WTC11 (cell line): ENCODE results near the gene ADCY3. TPM values are rescaled to one million over a fixed set of nuclear protein-coding genes. Genes with fewer than 3 reads are reported as not detected.
A peak's percentile ranks its signal among the peaks of the same experiment; 100 is the strongest.

ENCODE experiments used
- ATAC-seq: fragments of 200-7000 bp; cut with Tn5 transposase; 2 replicates; pipeline ENCODE4 v1.10.0; 2021; ENCODE audit warnings: mild to moderate bottlenecking, moderate library complexity
- CTCF ChIA-PET: fragments of 300-600 bp; sonication (Branson Sonifier 250); formaldehyde crosslinking; loops from one replicate; lab custom pipeline; 2021; ENCODE audit warnings: antibody characterized with exemption; lab: Charles Lee
- POLR2A ChIA-PET: fragments of 350-600 bp; sonication (Branson Sonifier 250); formaldehyde crosslinking; loops from one replicate; lab custom pipeline; 2021; ENCODE audit warnings: antibody characterized with exemption; lab: Charles Lee
- DNase-seq: peaks from one replicate; pipeline ENCODE4 v3.0.0; 2021; ENCODE audit warnings: low spot score
- H3K27ac Mint-ChIP-seq: 2 replicates; pipeline ENCODE4 v1.8.0; 2021; ENCODE audit warnings: mixed read lengths
- H3K27me3 Mint-ChIP-seq: 2 replicates; pipeline ENCODE4 v1.8.0; 2021; ENCODE audit warnings: low read depth, mild to moderate bottlenecking, moderate library complexity, mixed read lengths
- H3K36me3 Mint-ChIP-seq: 2 replicates; pipeline ENCODE4 v1.8.0; 2021; ENCODE audit warnings: mixed read lengths
- H3K4me1 Mint-ChIP-seq: 2 replicates; pipeline ENCODE4 v1.8.0; 2022; ENCODE audit warnings: mixed read lengths
- H3K4me3 Mint-ChIP-seq: 2 replicates; pipeline ENCODE4 v1.8.0; 2021; ENCODE audit warnings: mild to moderate bottlenecking, moderate library complexity, mixed read lengths
- H3K9me3 Mint-ChIP-seq: 2 replicates; pipeline ENCODE4 v1.8.0; 2021; ENCODE audit warnings: mixed read lengths
- ETV6 ChIP-seq: sonication (generic); formaldehyde crosslinking; IDR thresholded peaks from 2 replicates; pipeline ENCODE4 v1.8.1; 2022; ENCODE audit warnings: mild to moderate bottlenecking, missing genetic modification reagents
- MLX ChIP-seq: sonication (generic); formaldehyde crosslinking; IDR thresholded peaks from 2 replicates; pipeline ENCODE4 v1.8.1; 2023; ENCODE audit warnings: mild to moderate bottlenecking, missing genetic modification reagents, moderate library complexity
- OVOL2 ChIP-seq: fragments of 250-450 bp; sonication (Bioruptor Pico); IDR thresholded peaks from 2 replicates; pipeline ENCODE4 v1.9.0; 2021; ENCODE audit warnings: mild to moderate bottlenecking, borderline replicate concordance
- PRDM15 ChIP-seq: sonication (generic); formaldehyde crosslinking; IDR thresholded peaks from 2 replicates; pipeline ENCODE4 v1.8.0; 2022; ENCODE audit warnings: missing genetic modification reagents
- ZNF281 ChIP-seq: sonication (generic); formaldehyde crosslinking; IDR thresholded peaks from 2 replicates; pipeline ENCODE4 v1.8.0; 2023; ENCODE audit warnings: mild to moderate bottlenecking, missing genetic modification reagents
- ZNF423 ChIP-seq: fragments of 250-450 bp; sonication (Bioruptor Pico); IDR thresholded peaks from 2 replicates; pipeline ENCODE4 v2.1.2; 2022; ENCODE audit warnings: mild to moderate bottlenecking, moderate library complexity
- total RNA-seq: library from RNA; stranded (reverse); gene quantifications from 3 replicates; pipeline ENCODE4 v1.2.3, GENCODE V29; 2021
- TF ChIP-seq, protein P1 (sequence below): sonication (generic); formaldehyde crosslinking; IDR thresholded peaks from 2 replicates; pipeline ENCODE4 v1.8.0; 2023; ENCODE audit warnings: missing genetic modification reagents
- TF ChIP-seq, protein P2 (sequence below): fragments of 250-450 bp; sonication (Bioruptor Pico); IDR thresholded peaks from 2 replicates; pipeline ENCODE4 v1.9.0; 2021; ENCODE audit warnings: mild to moderate bottlenecking
- TF ChIP-seq, protein P3 (sequence below): sonication (generic); formaldehyde crosslinking; IDR thresholded peaks from 2 replicates; pipeline ENCODE4 v1.8.1; 2022; ENCODE audit warnings: low read depth, missing genetic modification reagents, borderline replicate concordance

ADCY3 gene
- total RNA-seq, 1 experiment from 2014 or later, result 37.1 TPM

DNA sequence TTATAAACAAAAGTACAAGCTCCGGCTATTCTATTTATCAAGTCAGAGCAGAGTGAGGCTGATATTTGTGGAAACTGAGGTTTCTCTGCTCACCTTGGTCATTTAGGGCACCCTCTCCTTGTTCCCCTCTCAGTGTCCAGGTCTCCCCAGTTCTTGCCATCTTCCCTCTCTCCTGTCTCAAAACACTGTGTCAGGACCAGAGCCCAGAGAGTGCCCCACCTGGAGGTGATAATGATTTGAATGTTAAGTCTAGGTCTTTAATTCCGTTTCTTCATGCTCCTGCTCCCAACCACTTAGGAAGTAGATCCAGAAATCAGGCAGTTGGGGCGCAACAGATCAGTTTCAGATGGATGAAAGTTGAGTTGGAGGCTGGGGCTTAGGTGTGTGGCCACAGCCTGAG is 9.2 kb upstream of the ADCY3 start:
- TF ChIP-seq MLX (CRISPR knock-in tag) (no peak), ETV6 (no peak), ZNF281 (CRISPR knock-in tag) (no peak), PRDM15 (CRISPR knock-in tag) (no peak), OVOL2 (CRISPR knock-in tag) (no peak), ZNF423 (no peak)
- TF ChIP-seq, protein P1, sequence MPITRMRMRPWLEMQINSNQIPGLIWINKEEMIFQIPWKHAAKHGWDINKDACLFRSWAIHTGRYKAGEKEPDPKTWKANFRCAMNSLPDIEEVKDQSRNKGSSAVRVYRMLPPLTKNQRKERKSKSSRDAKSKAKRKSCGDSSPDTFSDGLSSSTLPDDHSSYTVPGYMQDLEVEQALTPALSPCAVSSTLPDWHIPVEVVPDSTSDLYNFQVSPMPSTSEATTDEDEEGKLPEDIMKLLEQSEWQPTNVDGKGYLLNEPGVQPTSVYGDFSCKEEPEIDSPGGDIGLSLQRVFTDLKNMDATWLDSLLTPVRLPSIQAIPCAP (CRISPR knock-in tag), result no peak
- TF ChIP-seq, protein P2, sequence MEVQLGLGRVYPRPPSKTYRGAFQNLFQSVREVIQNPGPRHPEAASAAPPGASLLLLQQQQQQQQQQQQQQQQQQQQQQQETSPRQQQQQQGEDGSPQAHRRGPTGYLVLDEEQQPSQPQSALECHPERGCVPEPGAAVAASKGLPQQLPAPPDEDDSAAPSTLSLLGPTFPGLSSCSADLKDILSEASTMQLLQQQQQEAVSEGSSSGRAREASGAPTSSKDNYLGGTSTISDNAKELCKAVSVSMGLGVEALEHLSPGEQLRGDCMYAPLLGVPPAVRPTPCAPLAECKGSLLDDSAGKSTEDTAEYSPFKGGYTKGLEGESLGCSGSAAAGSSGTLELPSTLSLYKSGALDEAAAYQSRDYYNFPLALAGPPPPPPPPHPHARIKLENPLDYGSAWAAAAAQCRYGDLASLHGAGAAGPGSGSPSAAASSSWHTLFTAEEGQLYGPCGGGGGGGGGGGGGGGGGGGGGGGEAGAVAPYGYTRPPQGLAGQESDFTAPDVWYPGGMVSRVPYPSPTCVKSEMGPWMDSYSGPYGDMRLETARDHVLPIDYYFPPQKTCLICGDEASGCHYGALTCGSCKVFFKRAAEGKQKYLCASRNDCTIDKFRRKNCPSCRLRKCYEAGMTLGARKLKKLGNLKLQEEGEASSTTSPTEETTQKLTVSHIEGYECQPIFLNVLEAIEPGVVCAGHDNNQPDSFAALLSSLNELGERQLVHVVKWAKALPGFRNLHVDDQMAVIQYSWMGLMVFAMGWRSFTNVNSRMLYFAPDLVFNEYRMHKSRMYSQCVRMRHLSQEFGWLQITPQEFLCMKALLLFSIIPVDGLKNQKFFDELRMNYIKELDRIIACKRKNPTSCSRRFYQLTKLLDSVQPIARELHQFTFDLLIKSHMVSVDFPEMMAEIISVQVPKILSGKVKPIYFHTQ (CRISPR knock-in tag), result no peak
- Mint-ChIP-seq H3K27ac (no peak overlapping the region), H3K9me3 (no peaks in the 10 kb centered on the region), H3K27me3 (no peaks in the 10 kb centered on the region), H3K4me1 (peaks cover 13% of the 10 kb centered on the region), H3K4me3 (no peak overlapping the region), H3K36me3 (no peaks in the 10 kb centered on the region)
- DNase-seq, result no peak
- ChIA-PET CTCF (no interaction called here), POLR2A (no interaction called here)
- ATAC-seq, result no peak

- CTCF ChIA-PET, result interaction anchor here (0.6 to 0.8 kb wide), 2 partner anchors 27 to 330 kb away, joined by 3 to 4 read pairs; no protein-coding TSS in a partner anchor
- H3K9me3 Mint-ChIP-seq, result no peaks in the 10 kb centered on the region
- POLR2A ChIA-PET, result interaction anchor here (0.6 kb wide), 1 partner anchor 35 kb away, joined by 6 read pairs; no protein-coding TSS in a partner anchor
- TF ChIP-seq, protein P3, sequence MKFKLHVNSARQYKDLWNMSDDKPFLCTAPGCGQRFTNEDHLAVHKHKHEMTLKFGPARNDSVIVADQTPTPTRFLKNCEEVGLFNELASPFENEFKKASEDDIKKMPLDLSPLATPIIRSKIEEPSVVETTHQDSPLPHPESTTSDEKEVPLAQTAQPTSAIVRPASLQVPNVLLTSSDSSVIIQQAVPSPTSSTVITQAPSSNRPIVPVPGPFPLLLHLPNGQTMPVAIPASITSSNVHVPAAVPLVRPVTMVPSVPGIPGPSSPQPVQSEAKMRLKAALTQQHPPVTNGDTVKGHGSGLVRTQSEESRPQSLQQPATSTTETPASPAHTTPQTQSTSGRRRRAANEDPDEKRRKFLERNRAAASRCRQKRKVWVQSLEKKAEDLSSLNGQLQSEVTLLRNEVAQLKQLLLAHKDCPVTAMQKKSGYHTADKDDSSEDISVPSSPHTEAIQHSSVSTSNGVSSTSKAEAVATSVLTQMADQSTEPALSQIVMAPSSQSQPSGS (CRISPR knock-in tag), result no peak
- TF ChIP-seq ZNF423, result 0 out of 2 replicates have a peak, but pooled peaks have one; percentile 14
- TF ChIP-seq, all 79 proteins: peak for 1
- no peaks in the 10 kb centered on the region for H3K36me3 Mint-ChIP-seq
- no peak for DNase-seq
- H3K4me1 Mint-ChIP-seq, result peaks cover 13% of the 10 kb centered on the region
- H3K27me3 Mint-ChIP-seq, result no peaks in the 10 kb centered on the region
- H3K4me3 Mint-ChIP-seq, result no peak overlapping the region
- ATAC-seq, result no peak; the same call in 1 of the 2 replicates
- no peak overlapping the region for H3K27ac Mint-ChIP-seq
Measured at GRCh38 chr2:24928036-24928435, 8.0 kb upstream of the ADCY3 start.
